Left hindlimb (tissue), 1 donor: ENCODE results near the gene MLPH.

Experiments
- DNase-seq: peaks from one replicate; pipeline ENCODE4 v3.0.0-alpha.2; 2018

The MLPH gene

GRCh38 chr2:237546876-237547395 is 59.9 kb downstream of the MLPH start:
- DNase-seq, result peak; percentile 20

DNA sequence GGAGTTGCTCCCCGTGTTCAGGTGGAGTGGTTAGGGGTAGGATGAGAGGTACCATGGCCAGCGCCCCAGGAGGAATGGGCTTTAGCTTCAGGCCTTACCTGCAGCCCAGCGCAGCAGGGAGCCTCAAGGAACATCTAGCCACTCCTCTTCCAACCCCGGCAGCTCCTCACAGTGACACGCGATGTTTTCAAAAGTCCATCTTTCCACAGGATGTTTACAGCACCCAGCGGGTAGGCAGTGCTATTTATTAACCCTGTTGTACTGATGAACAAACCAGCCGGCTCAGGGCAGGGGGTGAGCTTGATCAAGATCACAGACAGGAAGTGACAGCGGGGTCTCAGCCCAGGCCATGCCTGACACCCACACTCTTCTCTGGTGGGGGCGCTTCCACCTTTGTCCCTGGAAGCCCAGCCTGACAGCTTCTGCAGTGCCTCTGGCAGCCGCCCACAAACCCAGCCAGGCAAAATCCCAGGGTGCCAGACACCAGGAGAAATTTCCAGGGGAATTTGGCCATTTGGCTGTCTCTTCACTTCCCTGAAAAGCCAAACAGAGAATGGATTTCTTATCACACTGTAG is 60.9 kb downstream of the MLPH start:
- DNase-seq, result peak; percentile 2

DNA sequence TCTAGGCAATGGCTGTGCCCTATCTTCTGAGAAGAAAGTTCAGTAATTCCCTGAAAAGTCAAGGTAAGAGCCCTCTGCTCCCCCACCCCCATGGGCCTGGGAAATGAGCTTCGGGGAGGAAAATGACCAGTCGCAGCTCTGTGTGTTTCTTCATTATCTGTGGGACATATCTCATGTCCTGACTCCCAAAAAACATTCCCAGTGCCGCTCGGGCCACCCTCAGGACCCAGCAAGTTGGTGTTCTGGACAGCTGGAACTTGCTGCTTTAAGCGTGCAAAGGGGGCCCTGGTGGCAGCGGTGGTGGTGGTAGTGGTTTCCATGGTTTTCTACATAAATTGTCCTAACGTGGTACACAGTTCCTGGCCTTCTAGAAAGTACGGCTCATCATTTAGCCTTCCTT is 62.2 kb downstream of the MLPH start:
- peak; percentile 18 for DNase-seq

GRCh38 chr2:237549643-237550415 is 62.8 kb downstream of the MLPH start:
- DNase-seq, result peak; percentile 23

- peak; percentile 13 for DNase-seq
These were observed 64.1 kb downstream of the MLPH start for GRCh38 chr2:237551071-237551574.

GRCh38 chr2:237552908-237553307 is 65.9 kb downstream of the MLPH start:
- peak; percentile 17 for DNase-seq

- DNase-seq, result peak; percentile 10
These were observed 66.9 kb downstream of the MLPH start for GRCh38 chr2:237553948-237554347.

GRCh38 chr2:237555560-237555959 is 68.5 kb downstream of the MLPH start:
- DNase-seq, result no peak

GRCh38 chr2:237556773-237557632 is 70.0 kb downstream of the MLPH start:
- DNase-seq, result peak; percentile 1

GRCh38 chr2:237557633-237558015 is 70.6 kb downstream of the MLPH start:
- no peak for DNase-seq

- DNase-seq, result peak; percentile 55
These were observed 72.0 kb downstream of the MLPH start for GRCh38 chr2:237558961-237559641.

GRCh38 chr2:237561221-237561620 is 74.2 kb downstream of the MLPH start:
- DNase-seq, result peak; percentile 3

GRCh38 chr2:237563816-237564215 is 76.8 kb downstream of the MLPH start:
- peak; percentile 32 for DNase-seq

DNA sequence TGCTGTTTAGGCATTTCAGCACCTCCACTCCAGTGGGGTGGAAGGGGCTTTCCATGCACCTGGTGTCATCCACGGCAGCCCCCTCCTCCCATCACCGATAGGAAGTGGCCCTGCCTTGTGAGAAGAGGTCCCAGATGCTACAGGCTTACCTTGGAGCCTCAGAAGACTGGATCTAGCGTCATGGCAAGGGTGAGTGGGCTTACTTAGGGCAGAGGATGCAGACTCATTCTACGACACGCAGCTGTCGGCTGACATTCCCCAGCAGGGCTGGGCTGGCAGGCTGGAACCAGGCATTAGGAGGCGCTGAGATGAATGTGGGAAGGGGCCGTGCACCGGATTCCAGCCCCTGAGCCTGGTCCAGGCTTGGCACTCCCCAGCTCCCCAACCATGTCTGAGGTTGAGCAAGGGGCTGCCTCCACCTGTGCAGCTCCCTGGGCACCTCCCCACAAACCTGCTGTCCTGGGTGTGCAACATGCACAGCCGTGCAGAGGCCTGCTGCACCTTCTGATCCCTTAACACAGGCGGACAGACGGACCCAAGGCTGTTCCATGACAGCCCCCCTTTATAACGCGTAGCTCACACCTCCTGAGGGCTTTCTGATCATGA is 77.6 kb downstream of the MLPH start:
- peak; percentile 30 for DNase-seq

GRCh38 chr2:237565974-237566373 is 78.9 kb downstream of the MLPH start:
- no peak for DNase-seq

DNA sequence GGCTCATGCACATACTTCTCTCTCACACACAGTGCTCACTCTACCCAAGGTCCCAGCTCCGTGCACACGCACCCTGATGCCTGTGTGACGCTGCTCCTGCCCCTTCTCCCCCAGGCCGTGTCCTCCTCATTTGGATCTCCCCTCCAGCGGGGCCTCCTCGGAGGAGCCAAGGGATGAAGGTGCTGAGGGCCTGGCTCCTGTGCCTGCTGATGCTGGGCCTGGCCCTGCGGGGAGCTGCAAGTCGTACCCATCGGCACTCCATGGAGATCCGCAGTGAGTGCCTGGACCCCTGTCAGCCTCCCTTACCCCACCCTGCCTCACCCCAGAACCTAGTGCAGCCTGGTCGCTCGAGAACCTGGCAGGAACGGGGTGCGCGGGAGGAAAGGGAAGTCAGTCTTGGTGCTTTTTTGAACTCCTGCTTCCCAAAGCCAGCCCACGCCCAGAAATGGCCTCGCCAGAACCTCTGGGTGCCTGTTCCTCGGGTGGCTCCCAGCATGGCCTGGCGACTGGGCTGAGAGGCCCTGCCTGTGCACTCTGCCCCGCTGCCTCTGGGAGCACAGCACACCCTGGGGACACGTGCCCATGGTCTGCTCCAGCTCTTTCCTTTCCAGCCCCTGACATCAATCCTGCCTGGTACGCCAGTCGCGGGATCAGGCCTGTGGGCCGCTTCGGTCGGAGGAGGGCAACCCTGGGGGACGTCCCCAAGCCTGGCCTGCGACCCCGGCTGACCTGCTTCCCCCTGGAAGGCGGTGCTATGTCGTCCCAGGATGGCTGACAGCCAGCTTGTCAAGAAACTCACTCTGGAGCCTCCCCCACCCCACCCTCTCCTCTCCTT is 79.6 kb downstream of the MLPH start, which contains the start of gene PRLH:
Gene PRLH (plus strand): TSS at position 174 of the 835 bp plus-strand sequence. CDS start 0 bp downstream, at position 174.
- no peak for DNase-seq

DNA sequence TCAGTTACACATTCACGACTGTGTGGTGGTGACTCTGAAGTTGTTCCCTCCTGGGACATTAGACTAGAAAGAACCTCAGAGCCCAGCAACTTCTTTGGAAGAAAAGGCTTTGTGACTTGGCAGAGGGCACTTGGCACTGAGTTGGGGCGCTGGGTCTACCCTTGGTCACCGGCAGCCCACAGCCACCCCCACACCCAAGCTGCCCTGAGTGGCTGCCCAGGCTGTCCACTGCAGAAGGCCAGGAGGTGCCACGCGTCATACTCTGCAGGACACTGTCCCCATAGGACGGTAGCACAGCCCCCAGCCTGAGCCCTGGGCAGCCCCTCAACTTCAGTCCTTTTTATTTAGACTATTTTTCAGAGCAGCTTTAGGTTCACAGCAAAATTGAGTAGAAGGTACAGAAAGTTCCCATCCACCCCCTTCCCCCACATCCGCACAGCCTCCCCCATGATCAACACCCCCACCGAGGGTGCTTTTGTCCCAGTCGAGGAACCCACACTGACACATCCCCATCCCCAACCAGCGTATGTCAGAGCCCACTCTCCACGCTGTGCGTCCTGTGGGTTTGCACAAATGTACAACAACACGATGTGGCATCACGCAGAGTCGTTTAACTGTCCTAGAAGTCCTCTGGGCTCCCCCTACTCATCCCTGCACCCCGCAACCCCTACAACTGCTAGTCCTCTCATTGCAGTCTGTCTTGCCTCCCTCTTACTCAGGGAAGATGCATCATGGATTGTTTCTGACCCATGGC is 80.4 kb downstream of the MLPH start:
- no peak for DNase-seq

- DNase-seq, result no peak
These were observed 81.1 kb downstream of the MLPH start for GRCh38 chr2:237568121-237568660.

GRCh38 chr2:237569041-237569440 is 82.0 kb downstream of the MLPH start:
- DNase-seq, result no peak

DNA sequence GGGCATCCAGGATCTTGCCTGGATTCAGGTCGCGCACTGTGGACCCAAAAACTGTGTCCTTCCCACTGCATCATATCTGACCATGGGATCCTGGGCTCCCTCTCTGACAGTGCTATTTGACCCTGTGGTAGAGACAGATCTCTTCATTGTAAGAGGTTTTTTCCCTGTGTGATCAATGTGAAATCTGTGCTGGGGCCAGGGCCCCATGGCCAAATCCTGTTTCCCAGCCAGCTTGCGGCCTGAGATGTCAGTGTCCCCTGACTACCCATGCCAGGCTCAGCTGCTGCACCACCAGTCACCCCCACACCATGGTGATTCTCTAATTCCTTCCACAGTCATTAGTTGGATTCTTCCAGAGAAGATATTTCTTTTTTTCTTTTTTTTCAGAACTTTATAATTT is 82.8 kb downstream of the MLPH start:
- DNase-seq, result no peak
